Kidney (tissue), 14 donors: Measurements from ENCODE around the gene RAD18. TPM values are rescaled to one million over a fixed set of nuclear protein-coding genes. Genes with fewer than 3 reads are reported as not detected.

Source experiments
- DNase-seq, 5 donors: peaks; one replicate each; pipeline ENCODE4 v3.0.0-alpha.2; 2013 to 2020
- FAIRE-seq: peaks from 2 replicates; lab custom pipeline; 2012; peaks lifted over from hg19 to GRCh38; lab: Jason Lieb, UNC
- H3K27ac ChIP-seq, 2 donors: one replicate each; pipeline ENCODE4 v1.7.0; 2013; ENCODE audit warnings: low read depth in 2 of 2, low read length in 2 of 2, inconsistent platforms in 1 of 2
- H3K27me3 ChIP-seq: one replicate; pipeline ENCODE4 v1.7.1; 2013; ENCODE audit warnings: low read length, inconsistent platforms; ENCODE audit not compliant: control insufficient read depth, insufficient read depth
- H3K36me3 ChIP-seq, 3 donors: one replicate each; pipeline versions ENCODE4 v1.7.0 to v1.7.1; 2013; ENCODE audit warnings: low read length in 3 of 3, control low read depth in 1 of 3, inconsistent platforms in 1 of 3; ENCODE audit not compliant: insufficient read depth in 3 of 3, control insufficient read depth in 2 of 3
- H3K4me1 ChIP-seq, 3 donors: one replicate each; pipeline versions ENCODE4 v1.7.0 to v1.7.1; 2013; ENCODE audit warnings: low read length in 3 of 3, inconsistent platforms in 1 of 3, low read depth in 1 of 3; ENCODE audit not compliant: control insufficient read depth in 2 of 3, insufficient read depth in 2 of 3
- H3K4me3 ChIP-seq, 3 donors: one replicate each; pipeline versions ENCODE4 v1.7.0 to v1.8.1; 2013; ENCODE audit warnings: low read length in 3 of 3, control low read depth in 1 of 3, inconsistent platforms in 1 of 3
- H3K9ac ChIP-seq, 3 donors: one replicate each; pipeline versions ENCODE4 v1.7.0 to v1.7.1; 2013; ENCODE audit warnings: low read length in 3 of 3, control low read depth in 1 of 3, inconsistent platforms in 1 of 3
- H3K9me3 ChIP-seq, 3 donors: one replicate each; pipeline versions ENCODE4 v1.7.0 to v1.7.1; 2013; ENCODE audit warnings: low read length in 3 of 3, control low read depth in 1 of 3, inconsistent platforms in 1 of 3; ENCODE audit not compliant: control insufficient read depth in 2 of 3, insufficient read depth in 1 of 3
- CTCF ChIP-seq: IDR thresholded peaks from 3 replicates; pipeline ENCODE4 v1.5.1; 2012; ENCODE audit warnings: mild to moderate bottlenecking, moderate library complexity, borderline replicate concordance; ENCODE audit not compliant: insufficient read depth; ENCODE audit errors: extremely low read depth
- intact Hi-C: fragments of 100-400 bp; cut with DNase I; formaldehyde crosslinking; loops from one replicate; pipeline ENCODE4 v1.11.1; 2022
- polyA plus RNA-seq: library from polyadenylated mRNA; stranded (reverse); fragments of 350-450 nt; fragmentation: Illumina TruSeq; extraction: RNeasy Lipid Tissue Mini Kit (QIAGEN cat#74804); gene quantifications from one replicate; pipeline ENCODE4 v1.2.3, GENCODE V29; 2014; ENCODE audit warnings: low read depth, low replicate concordance; ENCODE audit not compliant: insufficient read depth
- total RNA-seq: library from RNA; stranded (reverse); fragmentation: NEBNext Ultra II Directional; extraction: Animal tissue kit (Norgen Biotek cat#: 25700); gene quantifications from one replicate; pipeline ENCODE4 v1.2.1, GENCODE V29; 2021
- donor health status: control.
- donor health status: control.
- donor health status: control.
- donor health status: control.
- donor health status: control.
- donor health status: DM: yes; HTN: yes; CAD: no.
- donor health status: Normal renal cell carcinoma (clear cell type).

The RAD18 gene
- total and polyA plus RNA-seq, 2 donors from 2014 or later, result 3.1 to 8.0 TPM

- no peak for TF ChIP-seq CTCF
- H3K27me3 ChIP-seq, result no peaks in the 10 kb centered on the region
- no peaks in the 10 kb centered on the region for H3K4me1 ChIP-seq
- no peak for DNase-seq
- intact Hi-C loops, result no loop called here
- FAIRE-seq, result no peak
- no peaks in the 10 kb centered on the region for H3K36me3 ChIP-seq
- H3K9me3 ChIP-seq, result no peaks in the 10 kb centered on the region
- no peak overlapping the region for H3K4me3 ChIP-seq
- no peak overlapping the region for H3K27ac ChIP-seq
- H3K9ac ChIP-seq, result no peak overlapping the region
Observed at GRCh38 chr3:8954938-8955763, 8.1 kb downstream of the RAD18 start.

GRCh38 chr3:8953313-8953712 lies 10.0 kb downstream of the RAD18 start:
- no peak for TF ChIP-seq CTCF
- DNase-seq (no peak), FAIRE-seq (no peak)
- H3K4me1 ChIP-seq, result no peaks in the 10 kb centered on the region
- no peaks in the 10 kb centered on the region for H3K27me3 ChIP-seq
- no peak overlapping the region for H3K27ac ChIP-seq
- H3K9ac ChIP-seq, result no peak overlapping the region
- intact Hi-C loops, result no loop called here
- no peak overlapping the region for H3K4me3 ChIP-seq
- no peaks in the 10 kb centered on the region for H3K36me3 ChIP-seq
- no peaks in the 10 kb centered on the region for H3K9me3 ChIP-seq

GRCh38 chr3:8952130-8952529 lies 11.1 kb downstream of the RAD18 start:
- DNase-seq (no peak), FAIRE-seq (no peak)
- Histone ChIP-seq H3K27me3 (no peaks in the 10 kb centered on the region), H3K4me1 (no peaks in the 10 kb centered on the region), H3K27ac (no peak overlapping the region), H3K9me3 (no peaks in the 10 kb centered on the region), H3K4me3 (no peak overlapping the region), H3K9ac (no peak overlapping the region), H3K36me3 (no peaks in the 10 kb centered on the region)
- intact Hi-C loops, result no loop called here
- no peak for TF ChIP-seq CTCF
